Measurements from ENCODE around the gene SZRD1.
A peak's percentile ranks its signal among the peaks of the same experiment; 100 is the strongest.

Gene SZRD1

DNA sequence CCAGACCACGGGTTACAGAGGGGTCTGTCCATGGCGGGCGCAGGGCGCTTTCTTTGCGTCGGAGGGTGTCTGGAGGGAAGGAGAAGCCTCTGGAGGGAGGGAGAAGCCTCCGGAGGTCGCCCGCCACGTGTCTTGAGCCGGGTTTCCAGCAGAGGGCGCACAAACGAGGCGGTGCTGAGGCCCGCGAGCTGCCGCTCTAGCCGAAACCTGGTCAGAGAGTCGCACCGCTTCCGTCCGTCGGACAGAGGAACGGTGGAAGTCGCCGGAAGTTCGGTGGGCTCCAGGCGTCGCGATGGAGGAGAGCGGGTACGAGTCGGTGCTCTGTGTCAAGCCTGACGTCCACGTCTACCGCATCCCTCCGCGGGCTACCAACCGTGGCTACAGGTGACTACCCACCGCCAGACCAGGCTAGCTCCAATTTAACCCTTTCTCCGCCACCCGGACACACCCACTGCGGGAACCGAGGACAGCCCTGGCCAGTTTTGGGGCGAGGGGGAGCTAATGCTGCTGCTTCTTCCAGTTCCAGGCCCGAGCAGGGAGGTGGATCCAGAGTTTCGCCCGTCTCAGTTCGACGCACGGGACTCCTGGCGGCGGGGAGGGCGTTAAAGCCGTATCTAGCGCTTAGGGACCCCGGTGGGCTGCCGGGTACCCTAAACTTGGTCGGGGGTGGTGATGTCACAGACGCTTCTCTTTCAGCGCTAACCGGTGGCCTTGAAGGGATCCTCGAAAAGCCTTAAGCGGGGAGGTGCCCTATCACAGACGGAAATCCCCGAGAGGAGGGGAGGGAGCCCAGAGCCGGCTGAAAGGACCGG, 73.6 kb downstream of the SZRD1 start, which contains the start of gene NECAP2:
TSS of gene NECAP2 (plus strand) at position 255 of the 812 bp plus-strand sequence. CDS start at position 293, 38 bp downstream.
- DNase-seq (ENCODE audit: low spot score): peak; percentile 93

DNA sequence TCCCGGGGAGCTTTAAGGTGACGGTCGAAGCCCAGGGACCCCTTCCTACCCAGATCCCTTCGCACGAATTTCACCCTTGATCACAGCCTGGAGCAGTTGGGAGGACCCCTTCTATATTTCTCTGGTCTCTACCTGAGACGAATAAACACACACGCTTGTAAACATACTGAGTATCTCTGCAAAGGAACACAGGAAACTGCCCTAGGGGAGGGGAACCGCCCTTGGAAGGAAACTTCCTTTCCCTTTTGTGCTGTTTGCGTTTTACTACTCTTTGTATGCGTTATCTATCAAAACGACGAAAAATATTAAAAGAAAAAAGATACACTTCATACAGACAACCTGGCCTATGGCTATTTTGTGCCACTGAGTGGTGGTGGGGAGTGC, 74.2 kb downstream of the SZRD1 start:
- DNase-seq (ENCODE audit: low spot score): peak; percentile 34

DNA sequence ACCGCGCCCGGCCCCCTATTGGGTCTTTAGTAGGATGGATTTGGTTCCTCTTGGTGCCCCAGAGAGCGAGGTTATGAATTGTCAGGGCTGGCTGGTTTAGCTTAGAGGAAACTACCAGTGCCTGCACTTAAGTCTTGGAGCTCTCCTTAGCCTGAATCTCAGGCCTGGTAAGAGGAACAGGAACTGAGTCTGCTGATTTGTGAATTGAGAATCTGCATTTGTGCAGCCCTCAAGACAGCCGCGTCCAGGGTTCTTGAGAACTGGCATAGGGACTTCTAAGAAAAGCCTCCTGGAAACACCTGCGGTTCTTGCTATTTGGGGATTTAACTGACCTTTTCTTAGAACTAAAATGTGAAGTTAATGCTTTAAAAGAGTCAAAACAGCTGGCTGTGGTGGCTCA, 75.2 kb downstream of the SZRD1 start:
- no peak for DNase-seq (ENCODE audit: low spot score)

DNA sequence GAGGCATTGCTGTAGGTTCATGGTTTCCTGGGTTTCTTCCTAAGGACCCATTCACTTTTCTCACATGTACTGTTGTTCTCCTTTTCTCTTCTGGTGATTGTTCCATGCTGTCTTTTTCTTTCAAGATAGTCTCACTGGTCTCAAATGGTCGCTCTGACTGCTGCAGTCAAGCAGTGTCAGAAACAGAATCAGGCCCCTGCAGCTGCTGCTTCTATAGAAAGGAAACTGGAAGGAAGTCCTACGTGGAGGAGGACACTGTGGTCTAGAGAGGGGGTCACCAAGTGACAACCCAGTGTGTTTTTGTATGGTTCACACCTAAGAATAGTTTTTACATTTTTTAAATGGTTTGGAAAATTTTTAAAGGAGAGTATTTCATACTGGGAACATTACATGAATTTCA, 75.9 kb downstream of the SZRD1 start:
- no peak for DNase-seq (ENCODE audit: low spot score)

DNA sequence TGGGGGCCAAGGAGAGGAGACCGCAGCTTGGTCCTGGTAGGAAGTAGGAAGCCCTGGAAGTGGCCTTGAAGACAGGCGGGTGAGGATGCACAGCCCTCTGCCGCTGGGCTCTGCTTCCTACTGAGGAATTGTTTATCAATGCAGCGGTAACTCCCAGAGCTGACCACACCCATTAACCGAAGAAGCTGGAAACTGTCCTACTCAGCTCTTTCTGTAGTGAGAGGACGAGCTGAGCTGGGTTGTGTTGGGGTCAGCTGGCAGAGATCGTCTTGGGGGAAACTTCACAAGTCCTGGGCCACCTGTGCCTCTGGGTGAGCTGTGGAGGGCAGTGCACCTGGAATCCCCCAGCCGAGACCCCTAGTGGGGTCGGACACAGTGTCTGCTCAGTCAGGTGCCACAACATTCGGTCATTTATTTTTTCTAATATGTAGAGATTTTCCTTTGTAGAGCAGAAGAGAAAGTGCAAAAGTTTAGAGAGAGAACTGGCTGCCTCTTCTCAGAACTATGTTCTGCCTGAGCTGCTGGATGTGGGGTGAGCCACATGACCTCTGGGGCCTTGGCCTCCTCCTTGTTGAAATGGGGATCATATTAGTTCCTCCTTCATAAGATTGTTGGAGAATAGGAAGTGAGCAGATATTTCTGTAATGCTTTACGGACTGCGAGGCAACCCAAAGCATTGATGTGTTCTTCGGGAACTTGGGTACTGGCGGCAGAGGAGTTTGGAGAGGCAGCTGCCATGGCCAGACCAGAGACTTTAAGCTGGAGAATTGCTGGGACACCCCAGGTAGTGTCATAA, 77.1 kb downstream of the SZRD1 start:
- no peak for DNase-seq (ENCODE audit: low spot score)

DNA sequence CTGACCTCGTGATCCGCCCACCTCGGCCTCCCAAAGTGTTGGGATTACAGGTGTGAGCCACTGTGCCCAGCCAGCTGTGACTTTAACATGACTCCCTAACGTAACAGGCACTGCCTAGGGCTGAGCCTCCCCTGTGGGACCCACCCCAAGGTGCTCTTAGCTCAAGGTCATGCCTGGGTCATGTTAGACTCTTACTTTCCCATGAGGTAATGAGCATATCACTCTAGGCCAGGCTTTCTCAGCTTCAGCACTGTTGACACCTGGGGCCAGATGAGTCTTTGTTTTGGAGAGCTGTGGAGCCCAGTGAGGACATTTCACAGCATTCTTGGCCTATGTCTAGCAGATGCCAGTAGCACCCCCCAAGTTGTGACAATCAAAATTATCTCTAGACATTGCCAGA, 78.0 kb downstream of the SZRD1 start:
- no peak for DNase-seq (ENCODE audit: low spot score)

DNA sequence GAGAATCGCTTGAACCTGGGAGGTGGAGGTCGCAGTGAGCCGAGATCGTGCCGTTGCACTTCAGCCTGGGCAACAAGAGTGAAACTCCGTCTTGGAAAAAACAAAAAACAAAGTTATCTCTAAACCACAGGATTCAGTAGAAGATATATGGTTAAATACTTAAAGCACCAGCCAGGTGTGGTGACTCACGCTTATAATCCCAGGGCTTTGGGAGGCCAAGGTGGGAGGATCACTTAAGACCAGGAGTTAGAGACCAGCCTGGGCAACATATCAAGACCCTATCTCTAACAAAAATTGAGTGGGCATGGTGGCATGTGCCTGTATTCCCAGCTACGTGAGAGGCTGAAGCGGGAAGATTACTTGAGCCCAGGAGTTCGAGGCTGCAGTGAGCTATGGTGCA, 79.1 kb downstream of the SZRD1 start:
- no peak for DNase-seq (ENCODE audit: low spot score)

DNA sequence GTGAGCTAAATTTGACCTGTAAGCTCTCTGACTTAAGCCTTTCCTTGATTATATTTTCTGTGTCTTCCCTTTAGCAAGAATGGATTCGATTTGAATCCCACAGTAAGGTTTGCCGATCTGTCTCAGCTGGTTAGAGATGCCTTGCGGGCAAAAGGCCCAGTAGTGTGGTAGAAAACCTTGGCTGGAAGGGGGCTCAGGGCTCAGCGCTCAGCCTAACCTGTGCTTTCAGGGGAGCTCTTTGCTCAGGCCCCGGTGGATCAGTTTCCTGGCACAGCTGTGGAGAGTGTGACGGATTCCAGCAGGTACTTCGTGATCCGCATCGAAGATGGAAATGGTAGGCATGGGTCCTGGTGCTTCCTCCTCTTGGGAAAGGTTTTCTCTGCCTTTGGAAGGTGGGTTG, 80.6 kb downstream of the SZRD1 start:
- DNase-seq (ENCODE audit: low spot score): no peak

All from RKO (cell line).